DOHH2 (cell line): ENCODE results near the gene GALNT7.

ENCODE experiments used
- H3F3A ChIP-seq: fragments of 200-600 bp; sonication (generic), shearing (Covaris generic); 2 replicates; pipeline ENCODE4 v1.6.0; 2016; ENCODE audit warnings: antibody characterized with exemption, mild to moderate bottlenecking; ENCODE audit not compliant: control insufficient read depth, insufficient read depth
- H3K27ac ChIP-seq: fragments of 200-600 bp; sonication (generic); 2 replicates; pipeline ENCODE4 v1.5.1; 2014; ENCODE audit warnings: low read depth, mild to moderate bottlenecking, low read length, moderate library complexity
- H3K27me3 ChIP-seq: fragments of 200-600 bp; sonication (generic); 2 replicates; pipeline ENCODE4 v1.6.1; 2014; ENCODE audit warnings: mild to moderate bottlenecking, low read length, mixed read lengths; ENCODE audit not compliant: control insufficient read depth
- H3K36me3 ChIP-seq: fragments of 200-600 bp; sonication (generic); 2 replicates; pipeline ENCODE4 v1.6.1; 2014; ENCODE audit warnings: mild to moderate bottlenecking, low read length, moderate library complexity, mixed read lengths; ENCODE audit not compliant: control insufficient read depth
- H3K4me1 ChIP-seq: fragments of 200-600 bp; sonication (generic); 2 replicates; pipeline ENCODE4 v1.6.1; 2014; ENCODE audit warnings: mild to moderate bottlenecking, low read length, mixed read lengths; ENCODE audit not compliant: control insufficient read depth
- H3K4me2 ChIP-seq: fragments of 200-600 bp; sonication (generic); 2 replicates; pipeline ENCODE4 v1.6.0; 2014; ENCODE audit warnings: mild to moderate bottlenecking, low read length, moderate library complexity
- H3K4me3 ChIP-seq: fragments of 200-600 bp; sonication (generic); 2 replicates; pipeline ENCODE4 v1.5.1; 2014; ENCODE audit warnings: mild to moderate bottlenecking, low read length, mixed read lengths
- H3K79me2 ChIP-seq: fragments of 200-600 bp; sonication (generic); 2 replicates; pipeline ENCODE4 v1.6.1; 2014; ENCODE audit warnings: mild to moderate bottlenecking, low read length, mixed read lengths; ENCODE audit not compliant: control insufficient read depth
- H3K9me2 ChIP-seq: fragments of 200-600 bp; sonication (generic); replicated peaks from 2 replicates; pipeline ENCODE4 v1.6.1; 2014; ENCODE audit warnings: mild to moderate bottlenecking, low read length, mixed read lengths; ENCODE audit not compliant: control insufficient read depth
- H3K9me3 ChIP-seq: fragments of 200-600 bp; sonication (generic); 2 replicates; pipeline ENCODE4 v1.6.1; 2014; ENCODE audit warnings: antibody characterized with exemption, low read length, mixed read lengths; ENCODE audit not compliant: control insufficient read depth, insufficient read depth
- H4K20me1 ChIP-seq: fragments of 200-600 bp; sonication (generic); 2 replicates; pipeline ENCODE4 v1.6.0; 2014; ENCODE audit warnings: low read depth, mild to moderate bottlenecking, antibody characterized with exemption, low read length, moderate library complexity; ENCODE audit not compliant: control insufficient read depth, insufficient read depth
- EZH2phosphoT487 ChIP-seq: fragments of 200-600 bp; sonication (generic); IDR thresholded peaks from 2 replicates; pipeline ENCODE4 v1.6.1; 2017; ENCODE audit warnings: borderline replicate concordance, mild to moderate bottlenecking, antibody characterized with exemption, low read length, moderate library complexity, mixed read lengths
- TF ChIP-seq, protein P1 (sequence below): fragments of 200-600 bp; sonication (generic); IDR thresholded peaks from one replicate; pipeline ENCODE4 v1.5.1; 2014; ENCODE audit warnings: antibody characterized with exemption, mild to moderate bottlenecking, low read depth, low read length; ENCODE audit not compliant: poor library complexity, severe bottlenecking

Gene GALNT7

DNA sequence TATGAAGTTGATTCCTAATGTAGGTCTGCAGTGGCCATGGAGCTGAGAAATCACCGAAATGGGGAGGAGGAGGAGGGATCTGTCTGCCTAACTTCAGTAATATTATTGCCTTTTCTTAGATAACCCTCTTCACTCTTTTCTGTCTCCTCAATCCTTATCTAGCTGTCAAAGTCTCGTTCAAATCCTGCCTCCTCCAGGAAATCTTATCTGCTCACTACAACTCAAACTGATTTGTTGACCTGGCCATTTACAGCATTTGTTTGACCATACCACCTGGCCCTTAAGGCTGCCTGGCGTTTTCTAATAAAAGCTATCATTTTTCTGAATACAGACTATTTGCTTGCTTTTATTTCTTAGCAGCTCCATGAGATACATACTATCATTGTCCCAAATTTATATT, 33.8 kb downstream of the GALNT7 start:
- H3K4me2 ChIP-seq, result no peak overlapping the region
- peaks cover 92% of the 10 kb centered on the region for H3K79me2 ChIP-seq
- H3K4me3 ChIP-seq, result no peak overlapping the region
- TF ChIP-seq, protein P1, sequence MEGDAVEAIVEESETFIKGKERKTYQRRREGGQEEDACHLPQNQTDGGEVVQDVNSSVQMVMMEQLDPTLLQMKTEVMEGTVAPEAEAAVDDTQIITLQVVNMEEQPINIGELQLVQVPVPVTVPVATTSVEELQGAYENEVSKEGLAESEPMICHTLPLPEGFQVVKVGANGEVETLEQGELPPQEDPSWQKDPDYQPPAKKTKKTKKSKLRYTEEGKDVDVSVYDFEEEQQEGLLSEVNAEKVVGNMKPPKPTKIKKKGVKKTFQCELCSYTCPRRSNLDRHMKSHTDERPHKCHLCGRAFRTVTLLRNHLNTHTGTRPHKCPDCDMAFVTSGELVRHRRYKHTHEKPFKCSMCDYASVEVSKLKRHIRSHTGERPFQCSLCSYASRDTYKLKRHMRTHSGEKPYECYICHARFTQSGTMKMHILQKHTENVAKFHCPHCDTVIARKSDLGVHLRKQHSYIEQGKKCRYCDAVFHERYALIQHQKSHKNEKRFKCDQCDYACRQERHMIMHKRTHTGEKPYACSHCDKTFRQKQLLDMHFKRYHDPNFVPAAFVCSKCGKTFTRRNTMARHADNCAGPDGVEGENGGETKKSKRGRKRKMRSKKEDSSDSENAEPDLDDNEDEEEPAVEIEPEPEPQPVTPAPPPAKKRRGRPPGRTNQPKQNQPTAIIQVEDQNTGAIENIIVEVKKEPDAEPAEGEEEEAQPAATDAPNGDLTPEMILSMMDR, result no peak
- TF ChIP-seq EZH2phosphoT487, result no peak
- no peak overlapping the region for H3K27ac ChIP-seq
- no peaks in the 10 kb centered on the region; the same call in 1 of the 2 replicates for H3F3A ChIP-seq
- H3K36me3 ChIP-seq, result peaks cover 13% of the 10 kb centered on the region
- no peaks in the 10 kb centered on the region for H3K9me3 ChIP-seq
- H3K27me3 ChIP-seq, result no peaks in the 10 kb centered on the region
- no peaks in the 10 kb centered on the region for H3K9me2 ChIP-seq
- 0 out of 2 replicates have a peak, but pooled peaks cover 4% of the 10 kb centered on the region for H4K20me1 ChIP-seq
- no peaks in the 10 kb centered on the region; the same call in 1 of the 2 replicates for H3K4me1 ChIP-seq

DNA sequence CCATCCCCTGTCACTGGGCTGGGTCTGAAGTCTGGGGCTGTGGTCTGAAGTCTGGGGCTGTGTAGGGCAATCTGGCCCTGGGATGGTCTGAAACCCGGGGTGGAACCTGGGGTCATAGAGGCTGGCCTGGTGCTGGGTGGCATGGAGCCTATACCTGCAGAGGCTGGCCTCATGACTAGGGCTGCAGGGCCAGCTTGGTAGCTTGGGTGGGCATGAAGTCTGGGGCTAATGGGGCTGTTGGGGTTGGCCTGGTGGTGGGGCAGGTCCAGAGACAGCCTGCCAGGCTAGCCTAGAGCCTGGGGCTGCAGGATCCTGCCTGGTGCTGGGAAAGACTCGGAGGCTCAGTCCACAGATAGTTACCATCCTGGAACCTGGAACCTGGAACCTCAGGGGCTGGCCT, 37.0 kb downstream of the GALNT7 start:
- Histone ChIP-seq H3K9me2 (no peaks in the 10 kb centered on the region), H3K9me3 (no peaks in the 10 kb centered on the region)

DNA sequence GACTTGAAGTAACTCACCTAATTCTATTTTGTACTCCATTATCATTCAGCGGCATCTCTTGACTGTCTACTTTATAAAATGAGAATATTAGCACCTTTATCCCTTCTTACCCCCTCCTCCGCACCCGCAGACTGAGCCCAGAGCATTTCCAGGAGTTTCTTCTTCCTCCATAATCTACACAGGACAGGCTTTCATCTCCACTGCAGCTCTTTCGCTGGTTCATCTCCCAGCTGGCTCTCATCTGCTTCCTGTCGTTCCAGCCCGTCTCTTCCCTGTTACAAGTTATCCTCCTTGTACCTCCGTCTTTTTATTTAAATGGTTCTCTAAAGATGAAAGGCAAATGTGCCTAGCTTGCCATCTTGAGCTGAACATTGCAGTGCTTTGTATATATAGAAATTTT, 39.8 kb downstream of the GALNT7 start:
- Histone ChIP-seq H3K4me3 (no peak overlapping the region), H3K36me3 (peaks cover 13% of the 10 kb centered on the region), H4K20me1 (0 out of 2 replicates have a peak, but pooled peaks cover 4% of the 10 kb centered on the region), H3K27ac (no peak overlapping the region), H3K4me2 (no peak overlapping the region), H3K4me1 (no peaks in the 10 kb centered on the region; the same call in 1 of the 2 replicates), H3F3A (no peaks in the 10 kb centered on the region), H3K9me2 (no peaks in the 10 kb centered on the region), H3K79me2 (peaks cover 87% of the 10 kb centered on the region), H3K27me3 (no peaks in the 10 kb centered on the region), H3K9me3 (no peaks in the 10 kb centered on the region)
- no peak for TF ChIP-seq EZH2phosphoT487
- TF ChIP-seq, protein P1, result no peak

More for the DNA sequence above, 37.0 kb downstream of the GALNT7 start:
- TF ChIP-seq EZH2phosphoT487, result no peak
- TF ChIP-seq, protein P1, result no peak
- H4K20me1 ChIP-seq, result 0 out of 2 replicates have a peak, but pooled peaks cover 4% of the 10 kb centered on the region
- H3K27me3 ChIP-seq, result no peaks in the 10 kb centered on the region
- no peaks in the 10 kb centered on the region; the same call in 1 of the 2 replicates for H3K4me1 ChIP-seq
- no peak overlapping the region for H3K4me2 ChIP-seq
- H3K36me3 ChIP-seq, result peaks cover 13% of the 10 kb centered on the region
- no peak overlapping the region for H3K4me3 ChIP-seq
- no peaks in the 10 kb centered on the region; the same call in 1 of the 2 replicates for H3F3A ChIP-seq
- no peak overlapping the region for H3K27ac ChIP-seq
- peaks cover 89% of the 10 kb centered on the region for H3K79me2 ChIP-seq

DNA sequence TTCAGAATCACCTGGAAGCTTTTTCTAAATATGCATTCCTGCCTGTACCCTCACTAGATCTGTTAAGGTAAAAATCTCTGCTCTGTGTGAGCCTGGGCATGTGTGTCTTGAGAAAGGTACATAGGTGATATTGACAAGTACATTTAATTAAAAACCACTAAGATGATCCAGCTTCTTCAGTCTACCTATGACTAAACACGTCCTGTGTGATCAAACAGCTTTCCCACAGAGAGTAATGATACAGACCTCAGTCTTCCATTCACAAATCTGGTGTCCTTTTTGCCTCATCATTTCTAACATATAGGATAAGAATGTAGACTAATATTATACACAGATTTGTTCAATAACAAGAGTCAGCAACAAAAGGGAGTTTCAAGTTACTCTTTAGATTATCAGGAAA, 42.6 kb downstream of the GALNT7 start:
- Histone ChIP-seq H3F3A (no peaks in the 10 kb centered on the region), H3K27me3 (no peaks in the 10 kb centered on the region), H3K9me3 (no peaks in the 10 kb centered on the region), H3K4me3 (no peak overlapping the region), H4K20me1 (0 out of 2 replicates have a peak, but pooled peaks cover 4% of the 10 kb centered on the region), H3K4me2 (no peak overlapping the region), H3K4me1 (no peaks in the 10 kb centered on the region), H3K36me3 (no peaks in the 10 kb centered on the region), H3K9me2 (no peaks in the 10 kb centered on the region), H3K79me2 (peaks cover 80% of the 10 kb centered on the region), H3K27ac (no peak overlapping the region)
- TF ChIP-seq EZH2phosphoT487, result no peak
- TF ChIP-seq, protein P1, result no peak
